NCI-H1092 (cell line): ENCODE data around the gene NFIX.

Experiments
- DNase-seq: peaks from one replicate; lab custom pipeline; 2025; lab: John Stamatoyannopoulos, UW

NFIX gene

DNA sequence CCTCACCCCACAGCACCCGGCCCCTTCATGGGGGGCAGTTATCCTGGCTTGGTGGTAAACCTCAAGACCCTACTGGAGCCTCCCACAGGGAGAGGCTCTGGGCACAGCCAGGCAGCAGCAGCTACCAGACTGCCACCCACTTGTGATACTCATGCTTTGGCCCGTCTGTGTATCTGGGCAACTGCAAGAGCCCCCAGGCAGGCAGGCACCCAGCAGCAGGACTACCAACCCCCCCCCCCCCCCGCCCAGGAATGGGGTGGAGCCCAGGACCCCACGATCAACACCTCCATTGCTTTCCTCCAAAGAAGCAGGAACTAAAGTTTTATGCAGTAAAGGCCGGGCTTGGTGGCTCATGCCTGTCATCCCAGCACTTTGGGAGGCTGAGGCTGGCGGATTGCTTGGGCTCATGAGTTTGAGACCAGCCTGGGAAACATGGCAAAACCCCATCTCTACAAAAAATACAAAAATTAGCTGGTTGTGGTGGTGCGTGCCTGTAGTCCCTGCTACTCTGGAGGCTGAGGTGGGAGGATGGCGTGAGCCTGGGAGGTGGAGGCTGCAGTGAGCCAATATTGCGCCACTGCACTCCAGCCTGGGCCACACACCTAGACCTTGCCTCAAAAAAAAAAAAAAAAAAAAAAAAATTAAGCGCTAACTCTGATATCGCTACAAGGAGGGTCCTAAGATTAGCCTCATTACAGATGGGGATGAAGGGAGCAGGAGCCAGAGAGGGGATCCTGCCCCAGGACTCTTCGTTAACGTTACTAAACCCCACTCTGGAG lies 108.5 kb downstream of the NFIX start:
- DNase-seq: no peak

- DNase-seq: no peak
These were observed 109.1 kb downstream of the NFIX start for GRCh38 chr19:13104360-13104847.

DNA sequence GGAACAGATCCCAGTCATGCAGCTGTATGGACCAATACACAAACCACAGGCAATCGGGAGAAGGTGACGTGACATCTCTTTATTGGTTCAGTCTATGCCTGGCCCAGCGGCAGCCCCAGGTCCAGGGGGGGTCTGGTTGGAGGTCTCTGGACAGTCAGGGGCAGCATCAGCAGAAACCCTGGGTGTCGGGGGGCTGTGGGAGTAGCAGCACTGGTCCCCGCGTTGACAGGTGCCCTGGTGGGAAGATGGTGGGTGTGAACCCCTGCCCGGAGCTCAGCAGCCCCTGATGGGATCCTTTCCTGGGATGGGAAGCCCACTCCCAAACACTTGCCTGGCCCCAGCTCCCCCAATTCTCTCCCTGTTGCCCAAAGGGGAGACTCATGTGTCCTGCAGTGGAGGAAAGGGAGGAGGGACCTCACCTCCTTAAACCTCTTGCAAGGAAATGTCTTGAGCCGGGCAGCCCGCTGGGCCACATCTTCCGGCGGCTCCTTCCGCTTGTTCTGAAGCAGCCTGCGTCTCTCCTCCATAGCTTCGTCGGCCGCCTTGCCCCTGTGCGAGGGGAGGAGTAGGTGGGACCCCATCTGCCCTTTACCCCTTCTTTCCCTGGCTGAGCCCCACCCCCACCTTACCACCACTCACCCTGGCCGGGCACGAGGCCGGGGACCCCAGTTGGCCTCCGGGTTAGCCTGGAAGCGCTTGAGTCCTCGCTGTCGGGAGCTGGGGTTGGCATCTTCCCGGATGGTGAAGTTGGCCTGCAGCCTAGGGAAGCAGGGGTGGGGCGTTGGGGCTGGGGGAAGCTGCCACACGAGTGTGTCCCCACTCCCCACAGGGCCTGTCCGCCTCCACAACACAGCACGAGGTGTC lies 109.8 kb downstream of the NFIX start:
- DNase-seq: no peak

GRCh38 chr19:13109361-13110098 lies 114.3 kb downstream of the NFIX start:
- no peak for DNase-seq

GRCh38 chr19:13110099-13110610 lies 114.9 kb downstream of the NFIX start:
- no peak for DNase-seq

- no peak for DNase-seq
These were observed 117.3 kb downstream of the NFIX start for GRCh38 chr19:13112555-13112954.

DNA sequence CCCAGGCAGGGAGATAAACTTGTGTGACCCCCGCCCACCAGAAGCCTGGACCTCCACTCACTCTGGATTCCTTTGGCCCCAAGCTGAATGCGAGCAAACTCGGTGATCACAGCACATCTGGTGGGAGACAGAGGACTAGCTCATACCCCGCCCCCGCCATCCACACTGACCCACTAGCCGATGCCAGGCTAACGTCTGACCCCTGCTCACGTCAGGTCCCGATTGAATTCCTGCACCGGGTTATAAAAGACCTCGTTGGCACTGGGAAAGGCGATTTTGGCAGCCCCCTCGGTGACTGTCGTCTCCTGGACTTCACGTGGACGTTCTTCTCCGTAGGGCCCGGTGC lies 120.6 kb downstream of the NFIX start:
- DNase-seq: no peak

- peak; percentile 85 for DNase-seq
These were observed 121.3 kb downstream of the NFIX start, which contains the start of gene TRMT1 for GRCh38 chr19:13116282-13117175. Gene TRMT1, minus strand, starts transcription at chr19:13116740. Its CDS starts 341 bp downstream, at chr19:13116399.

GRCh38 chr19:13117176-13117771 lies 122.0 kb downstream of the NFIX start:
- no peak for DNase-seq

GRCh38 chr19:13117772-13118423 lies 122.6 kb downstream of the NFIX start, which contains the start of gene NACC1:
Gene NACC1, plus strand, starts transcription at chr19:13118264. Its CDS starts 16,944 bp downstream, at chr19:13135208.
- peak; percentile 89 for DNase-seq

DNA sequence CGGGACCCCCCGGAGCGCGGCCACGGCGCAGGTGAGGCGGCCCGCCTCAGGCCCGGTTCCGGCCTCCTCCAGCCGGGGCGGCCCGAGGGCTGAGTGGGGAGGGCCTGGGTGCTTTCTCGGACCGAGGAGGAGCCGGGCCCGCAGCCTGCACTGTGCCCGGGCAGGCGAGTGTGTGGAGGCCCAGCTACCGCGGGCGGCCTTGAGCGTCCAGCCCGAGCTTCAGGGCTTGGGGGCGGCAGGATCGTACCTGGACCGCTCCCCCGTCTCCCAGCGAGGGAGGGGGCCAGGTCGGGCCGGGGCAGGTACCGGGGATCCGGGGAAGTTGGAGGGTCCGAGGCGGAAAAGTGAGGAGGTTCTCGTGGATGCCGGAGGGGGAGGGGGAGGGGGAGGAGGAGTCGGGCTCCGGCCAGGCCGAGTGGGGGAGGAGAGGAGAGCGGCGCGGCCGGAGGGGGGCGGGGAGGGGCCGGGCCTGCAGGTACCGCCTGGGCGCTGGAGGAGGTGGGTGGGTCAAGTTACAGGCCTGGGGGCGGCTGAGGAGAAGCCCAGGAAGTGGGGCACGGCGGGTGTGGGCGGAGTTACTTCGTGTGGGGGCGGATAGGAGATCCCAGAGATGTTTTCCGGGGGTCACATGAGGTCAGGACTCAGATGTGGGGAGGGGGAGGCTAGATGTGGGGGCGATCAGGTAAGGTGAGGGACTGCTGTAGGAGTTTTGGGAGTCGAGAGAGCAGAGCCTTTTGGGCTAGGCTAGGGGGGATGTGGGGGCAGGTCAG lies 123.3 kb downstream of the NFIX start:
- no peak for DNase-seq

- no peak for DNase-seq
These were observed 124.4 kb downstream of the NFIX start for GRCh38 chr19:13119627-13120026.

GRCh38 chr19:13120031-13120430 lies 124.8 kb downstream of the NFIX start:
- DNase-seq: no peak

DNA sequence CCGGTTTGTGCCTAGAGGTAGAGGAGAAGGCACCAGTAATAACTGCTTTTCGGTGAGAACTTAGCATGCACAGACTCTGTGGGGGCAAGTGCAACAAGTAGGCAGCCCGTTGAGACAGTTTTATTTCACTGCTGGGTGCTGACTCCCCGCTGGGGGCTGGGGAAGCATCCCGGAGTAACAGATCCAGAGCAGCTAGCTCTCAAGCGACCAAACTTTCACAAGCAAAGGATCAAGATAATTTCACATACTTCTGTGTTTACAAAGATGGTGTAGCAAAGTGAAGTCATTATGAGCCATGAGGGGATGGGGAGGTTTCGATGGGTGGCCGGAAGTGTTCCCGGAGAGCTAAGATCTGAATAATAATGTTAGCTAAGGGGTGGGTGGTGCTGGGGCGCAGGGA lies 125.5 kb downstream of the NFIX start:
- DNase-seq: no peak

- DNase-seq: no peak
These were observed 126.4 kb downstream of the NFIX start for GRCh38 chr19:13121551-13122274.

GRCh38 chr19:13122275-13122878 lies 127.1 kb downstream of the NFIX start:
- DNase-seq: no peak

- no peak for DNase-seq
These were observed 128.0 kb downstream of the NFIX start for GRCh38 chr19:13122980-13123957.
